NCI-H2029 treated with DMSO at 0.1 percent for 48 hours (cell line): ENCODE measurements around the gene PINK1.

Experiments used
- DNase-seq: peaks from one replicate; lab custom pipeline; 2025; lab: John Stamatoyannopoulos, UW

Gene PINK1

GRCh38 chr1:20681999-20682398 is 48.7 kb downstream of the PINK1 start:
- DNase-seq = no peak

- no peak for DNase-seq
These were observed 49.4 kb downstream of the PINK1 start for GRCh38 chr1:20682571-20683236.

- no peak for DNase-seq
These were observed 50.4 kb downstream of the PINK1 start for GRCh38 chr1:20683614-20684013.

- DNase-seq = no peak
These were observed 50.9 kb downstream of the PINK1 start for GRCh38 chr1:20684050-20684620.

DNA sequence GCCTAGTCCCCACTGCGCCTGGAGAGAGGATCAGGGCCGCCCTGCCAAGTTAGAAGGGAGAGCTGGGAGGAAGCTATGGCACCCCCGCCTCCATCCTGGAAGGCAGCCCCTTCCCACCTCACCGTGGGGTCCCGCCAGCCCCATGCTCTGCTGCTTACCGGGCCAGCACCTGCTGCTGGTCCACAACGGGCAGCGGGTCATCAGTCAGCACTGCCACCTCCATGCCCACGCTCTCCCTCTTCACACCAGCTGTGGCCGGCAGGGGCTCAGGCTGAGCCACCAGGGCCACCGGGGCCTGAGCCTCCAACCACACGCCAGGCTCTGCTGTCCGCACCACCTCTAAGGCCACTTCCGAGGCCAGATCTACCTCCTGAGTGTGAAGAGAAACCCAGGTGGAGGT is 51.4 kb downstream of the PINK1 start:
- no peak for DNase-seq

GRCh38 chr1:20685099-20685662 is 51.9 kb downstream of the PINK1 start:
- DNase-seq = no peak

- no peak for DNase-seq
These were observed 52.5 kb downstream of the PINK1 start for GRCh38 chr1:20685741-20686140.

GRCh38 chr1:20686883-20687725 is 53.8 kb downstream of the PINK1 start:
- no peak for DNase-seq

DNA sequence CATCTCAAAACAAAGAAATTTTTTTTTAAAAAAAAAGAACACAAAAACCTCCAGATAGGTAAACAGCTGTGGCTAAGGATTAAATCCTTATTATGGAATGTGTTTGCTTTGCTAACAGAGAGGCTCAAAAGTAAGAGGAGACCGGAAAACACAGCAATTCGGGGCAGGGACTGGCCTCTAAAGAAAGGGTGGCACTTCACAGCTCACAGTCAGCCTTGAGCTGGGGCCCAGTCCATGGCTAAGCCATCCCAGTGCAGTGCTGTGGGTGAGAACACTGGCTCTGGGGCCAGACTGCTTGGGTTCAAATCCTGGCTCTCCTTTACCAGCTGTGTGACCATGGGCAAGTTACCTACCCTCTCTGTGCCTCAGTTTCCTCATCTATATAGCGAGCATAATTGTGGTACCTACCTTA is 56.4 kb downstream of the PINK1 start:
- no peak for DNase-seq

GRCh38 chr1:20691872-20692271 is 58.6 kb downstream of the PINK1 start:
- no peak for DNase-seq

DNA sequence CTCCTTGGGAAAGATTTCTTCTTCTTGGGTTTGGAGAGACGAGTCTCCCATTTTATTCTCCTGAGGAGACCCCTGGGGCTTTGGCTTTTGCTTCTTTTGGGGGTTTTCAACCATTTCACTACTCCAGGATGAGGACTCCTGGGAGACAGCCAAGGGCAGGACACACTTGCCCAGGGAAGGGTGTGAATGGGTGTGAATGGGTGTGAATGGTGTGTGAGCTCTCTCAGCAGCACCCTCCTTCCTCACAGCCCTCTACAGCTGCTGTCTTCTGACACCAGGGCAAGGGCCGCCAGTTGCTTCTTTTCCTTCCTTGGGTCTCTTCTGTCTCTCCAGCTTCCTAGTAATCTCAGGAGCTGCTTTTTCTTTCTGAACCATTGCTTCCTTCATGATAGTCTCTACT is 60.4 kb downstream of the PINK1 start:
- no peak for DNase-seq

DNA sequence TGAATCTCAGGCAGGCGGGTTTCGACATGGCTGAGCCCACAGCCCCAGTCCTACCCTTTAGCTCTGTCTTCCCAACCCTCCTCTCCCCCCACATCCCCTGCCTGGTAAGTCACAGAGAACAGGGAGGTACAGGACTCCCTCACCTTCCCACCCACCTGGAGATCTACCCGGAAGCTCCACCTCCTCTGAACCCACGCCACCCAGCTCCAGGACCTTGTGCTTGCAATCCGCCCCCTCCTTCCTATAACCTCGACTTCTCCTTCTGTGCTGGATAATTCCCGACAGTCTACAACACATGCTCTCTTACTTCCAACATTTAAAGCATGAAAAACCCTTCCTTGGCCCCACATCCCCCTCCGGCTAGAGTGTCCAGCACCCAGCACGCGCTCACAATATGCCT is 62.3 kb downstream of the PINK1 start:
- DNase-seq = no peak

- DNase-seq = peak; percentile 30
These were observed 63.4 kb downstream of the PINK1 start for GRCh38 chr1:20696397-20697333.

DNA sequence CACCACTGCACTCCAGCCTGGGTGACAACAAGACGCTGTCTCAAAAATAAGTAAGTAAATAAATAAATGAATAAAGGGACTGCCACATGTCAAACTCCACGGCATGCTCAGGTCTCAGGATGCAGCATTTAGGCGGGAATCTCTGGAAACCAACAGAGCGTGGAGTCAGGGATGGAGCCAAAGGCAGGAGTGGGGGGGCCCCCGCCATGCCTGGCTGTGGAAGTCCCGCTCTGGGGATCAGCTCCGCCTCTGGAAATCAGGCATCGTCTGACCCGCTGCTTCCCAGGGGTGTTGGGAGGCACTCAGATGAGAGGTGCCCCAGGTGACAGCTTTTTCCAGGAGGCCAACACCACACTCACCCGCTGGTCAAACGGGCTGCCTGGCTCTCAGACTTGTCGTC is 64.3 kb downstream of the PINK1 start:
- no peak for DNase-seq

DNA sequence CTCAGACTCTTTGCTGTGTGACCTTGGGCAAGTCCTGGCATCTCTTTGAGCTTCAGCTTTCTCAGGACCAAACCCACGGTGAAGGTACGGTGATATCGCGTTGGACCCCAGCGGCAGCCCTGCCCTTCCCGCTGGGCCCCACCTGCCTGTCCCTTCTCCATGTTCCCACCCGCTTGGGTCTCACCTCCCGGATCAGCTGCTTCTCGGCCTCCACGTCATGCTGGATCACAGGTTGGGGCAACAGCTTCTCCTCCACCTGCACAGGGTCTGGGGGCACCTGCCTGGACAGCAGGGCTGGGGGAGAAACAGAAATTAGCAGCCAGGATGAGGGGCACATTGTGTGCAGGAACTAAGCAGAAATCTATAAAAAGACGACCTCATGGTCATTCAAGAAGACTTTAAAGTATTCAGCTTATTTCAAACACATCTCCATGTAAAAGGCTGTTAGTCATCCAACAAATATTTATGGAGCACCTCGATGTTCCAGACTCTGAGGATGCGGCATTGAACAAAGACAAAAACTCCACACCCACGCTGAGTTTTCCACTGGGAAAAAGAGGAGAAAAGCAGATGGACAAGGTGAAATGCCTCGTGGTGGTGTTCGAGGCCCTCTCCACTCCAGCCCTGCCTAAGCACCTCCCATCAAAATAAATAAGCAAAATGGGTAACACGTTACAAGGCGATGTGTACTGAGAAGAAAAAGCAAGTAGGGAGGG is 65.1 kb downstream of the PINK1 start:
- DNase-seq = no peak

GRCh38 chr1:20699558-20699957 is 66.3 kb downstream of the PINK1 start:
- no peak for DNase-seq

DNA sequence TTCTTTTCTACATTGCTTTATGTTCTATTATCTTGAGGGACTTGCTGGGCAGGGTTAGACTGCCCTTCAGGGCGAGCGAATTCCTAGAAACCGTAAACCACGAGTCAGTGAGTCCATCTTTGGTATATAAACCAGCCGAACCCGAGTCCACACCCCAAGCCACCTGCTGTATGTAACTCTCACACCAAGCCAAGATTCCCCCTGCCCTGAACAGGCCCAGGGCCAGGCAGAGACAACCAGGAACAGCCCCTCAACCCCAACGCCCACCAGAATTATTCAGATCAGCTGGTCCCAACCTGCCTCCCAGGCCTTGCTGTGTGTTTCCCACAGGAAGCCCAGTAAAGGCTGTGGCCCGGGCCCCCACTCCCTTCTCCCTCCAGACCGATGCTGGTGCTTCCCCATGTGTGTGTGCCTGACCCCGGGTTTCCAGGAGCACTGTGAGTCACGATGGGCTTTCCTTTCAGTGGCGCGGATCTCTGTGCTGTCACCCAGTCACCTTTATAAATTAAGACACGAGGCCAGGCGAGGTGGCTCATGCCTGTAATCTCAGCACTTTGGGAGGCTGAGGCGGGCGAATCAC is 67.5 kb downstream of the PINK1 start:
- DNase-seq = no peak
